Fibroblast of gingiva (primary cell): Measurements from ENCODE around the gene MAN2A2.
A peak's percentile ranks its signal among the peaks of the same experiment; 100 is the strongest.
"Not testable (repeated sequence)": the region's sequence is repeated elsewhere in the genome, so short reads cannot be mapped to it uniquely, and the experiment has no call there.

Experiments used
- DNase-seq: peaks from one replicate; pipeline ENCODE4 v3.0.0-alpha.2; 2011; ENCODE audit warnings: low read depth

The MAN2A2 gene

DNA sequence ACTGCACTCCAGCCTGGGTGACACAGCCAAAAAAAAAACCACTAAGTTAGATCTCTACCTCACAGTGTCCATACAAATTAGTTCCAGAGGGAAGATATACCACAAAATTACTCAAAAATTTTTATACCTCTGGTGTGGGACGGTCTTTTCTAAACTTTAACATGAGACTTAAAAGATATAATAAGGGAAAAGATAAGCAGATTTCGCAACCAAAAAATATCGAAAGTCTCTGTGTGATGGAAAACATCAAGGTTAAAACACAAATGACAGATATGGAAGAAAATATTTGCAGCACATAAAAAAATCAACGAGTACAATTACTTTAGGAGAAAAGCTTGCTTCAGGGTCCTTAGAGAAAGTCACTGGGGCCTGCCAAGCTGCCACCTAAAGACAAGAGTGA lies 18.8 kb downstream of the MAN2A2 start:
- no peak for DNase-seq

DNA sequence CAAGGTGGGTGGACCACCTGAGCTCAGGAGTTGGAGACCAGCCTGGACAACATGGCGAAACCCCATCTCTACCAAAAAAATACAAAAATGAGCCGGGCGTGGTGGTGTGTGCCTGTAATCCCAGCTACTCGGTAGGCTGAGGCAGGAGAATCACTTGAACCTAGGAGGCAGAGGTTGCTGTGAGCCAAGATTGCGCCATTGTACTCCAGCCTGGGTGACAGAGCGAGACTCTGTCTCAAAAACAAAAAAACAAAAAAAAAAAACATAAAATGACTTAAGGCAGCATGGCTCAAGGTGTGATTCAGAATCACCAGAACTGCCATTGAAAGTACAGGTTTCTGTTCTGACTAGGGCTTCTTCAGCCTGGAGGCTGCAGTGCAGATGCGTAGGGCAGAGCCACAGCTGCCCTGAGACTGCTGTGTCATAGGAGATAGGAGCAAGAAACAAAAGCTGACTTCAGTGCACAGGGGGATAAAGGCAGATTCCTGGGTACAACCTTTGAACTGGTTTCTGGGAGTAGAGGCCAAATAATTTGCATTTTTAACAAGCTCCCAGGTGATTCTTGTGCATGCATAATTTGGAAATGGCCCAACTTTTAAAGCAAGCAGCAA lies 19.7 kb downstream of the MAN2A2 start:
- DNase-seq, result not testable (repeated sequence)

DNA sequence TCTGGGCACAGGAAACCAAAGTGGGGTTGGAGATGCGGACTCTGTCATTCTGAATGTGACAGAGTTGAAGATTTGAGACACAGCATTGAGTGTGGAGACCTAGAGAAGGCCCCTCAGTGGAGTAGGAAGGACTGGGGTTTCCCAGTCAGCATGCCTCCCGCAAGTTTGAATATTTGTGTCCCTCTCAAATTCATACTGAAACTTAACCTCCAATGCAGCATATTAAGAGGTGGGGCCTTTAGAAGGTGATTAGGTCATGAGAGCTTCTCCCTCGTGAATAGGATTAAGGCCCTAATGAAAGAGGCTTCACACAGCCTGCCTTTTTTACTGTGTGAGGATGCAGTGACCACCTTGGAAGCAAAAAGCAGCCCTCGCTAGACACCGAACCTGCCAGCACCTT lies 21.3 kb downstream of the MAN2A2 start:
- DNase-seq, result no peak

DNA sequence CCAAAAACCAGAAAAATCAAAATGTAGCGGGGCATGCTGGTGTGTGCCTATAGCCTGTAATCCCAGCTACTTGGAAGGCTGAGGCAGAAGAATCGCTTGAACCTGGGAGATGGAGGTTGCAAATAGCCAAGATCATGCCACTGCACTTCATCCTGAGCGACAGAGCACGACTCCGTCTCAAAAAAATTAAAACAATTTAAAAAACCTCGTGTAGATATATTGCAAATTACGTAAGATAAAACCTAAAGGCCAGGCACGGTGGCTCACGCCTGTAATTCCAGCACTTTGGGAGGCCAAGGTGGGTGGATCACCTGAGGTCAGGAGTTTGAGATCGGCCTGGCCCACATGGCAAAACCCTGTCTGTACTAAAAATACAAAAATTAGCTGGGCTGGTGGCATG lies 23.7 kb downstream of the MAN2A2 start:
- not testable (repeated sequence) for DNase-seq

DNA sequence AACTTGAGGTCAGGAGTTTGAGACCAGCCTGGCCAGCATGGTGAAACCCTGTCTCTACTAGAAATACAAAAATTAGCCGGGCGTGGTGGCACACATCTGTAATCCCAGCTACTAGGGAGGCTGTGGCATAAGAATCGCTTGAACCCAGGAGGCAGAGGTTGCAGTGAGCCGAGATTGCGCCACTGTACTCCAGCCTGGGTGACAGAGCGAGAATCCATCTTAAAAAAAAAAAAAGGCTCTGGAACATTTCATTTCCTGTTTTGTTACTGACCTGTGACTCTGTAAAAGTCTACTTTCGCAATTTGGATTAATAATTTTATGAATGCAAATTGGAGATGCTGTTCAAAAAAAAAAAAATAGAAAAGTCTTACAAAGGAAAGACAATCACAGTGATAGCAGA lies 25.0 kb downstream of the MAN2A2 start:
- DNase-seq, result not testable (repeated sequence)

DNA sequence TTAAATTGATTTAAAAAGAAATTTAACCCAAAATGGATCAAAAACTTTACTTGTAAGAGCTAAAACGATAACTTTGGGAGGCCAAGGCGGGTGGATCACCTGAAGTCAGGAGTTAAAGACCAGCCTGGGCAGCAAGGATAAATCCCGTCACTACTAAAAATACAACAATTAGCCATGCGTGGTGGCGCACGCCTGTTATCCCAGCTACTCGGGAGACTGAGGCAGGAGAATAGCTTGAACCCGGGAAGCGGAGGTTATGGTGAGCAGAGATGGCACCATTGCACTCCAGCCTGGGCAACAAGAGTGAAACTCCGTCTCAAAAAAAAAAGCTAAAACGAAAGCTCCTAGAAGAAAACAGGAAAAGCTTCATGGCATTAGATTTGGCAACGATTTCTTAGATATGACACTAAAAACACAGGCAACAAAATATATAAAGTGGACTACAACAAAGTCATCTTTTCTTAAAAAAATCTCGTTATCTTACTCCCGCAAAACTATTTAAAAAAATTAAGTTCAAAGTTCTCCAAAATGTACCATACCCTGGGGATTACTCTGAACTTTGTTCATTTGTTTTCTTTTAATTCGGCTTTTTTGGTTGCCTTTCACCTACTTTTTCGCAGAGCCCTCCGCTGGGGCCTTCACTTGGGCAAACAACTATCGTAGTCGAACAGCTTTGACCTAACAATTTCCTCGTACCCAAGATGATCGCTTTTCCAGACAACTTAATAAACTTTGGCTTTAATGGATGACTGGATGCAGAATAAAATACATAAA lies 26.3 kb downstream of the MAN2A2 start:
- peak; percentile 11 for DNase-seq

DNA sequence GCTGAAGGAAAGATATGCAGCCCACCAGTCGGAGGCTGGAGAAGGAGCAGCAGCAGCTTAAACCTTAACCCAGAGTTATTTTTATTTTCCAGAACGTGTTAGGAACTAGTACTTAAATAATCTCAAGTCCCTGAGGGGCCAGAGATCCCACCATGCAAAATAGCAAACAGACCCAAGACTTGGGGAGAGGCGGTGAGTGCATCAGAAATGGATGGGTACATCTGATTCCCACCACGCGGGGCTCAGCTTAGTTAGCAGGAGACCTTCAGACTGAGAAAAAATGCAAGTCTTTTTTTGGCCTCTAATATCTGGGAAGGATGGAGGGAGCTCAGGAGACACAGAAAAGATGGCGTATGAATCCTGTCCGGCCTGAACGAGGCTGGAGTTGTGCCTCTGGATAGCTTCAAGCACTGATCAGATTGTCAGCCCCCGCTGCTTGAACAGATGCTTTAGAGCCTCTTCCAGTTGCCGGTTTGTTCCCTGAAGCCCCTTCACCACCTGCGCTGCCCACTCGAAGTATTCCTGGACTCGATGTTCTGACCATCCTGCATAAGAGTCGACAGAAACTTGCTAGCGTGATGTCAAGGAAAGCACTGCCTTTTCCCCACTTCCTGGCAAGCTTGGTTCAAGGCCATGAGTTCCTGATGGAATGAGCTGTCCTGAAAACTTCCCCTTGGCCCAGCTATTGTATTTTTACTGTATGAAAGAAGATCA lies 27.9 kb downstream of the MAN2A2 start:
- no peak for DNase-seq

DNA sequence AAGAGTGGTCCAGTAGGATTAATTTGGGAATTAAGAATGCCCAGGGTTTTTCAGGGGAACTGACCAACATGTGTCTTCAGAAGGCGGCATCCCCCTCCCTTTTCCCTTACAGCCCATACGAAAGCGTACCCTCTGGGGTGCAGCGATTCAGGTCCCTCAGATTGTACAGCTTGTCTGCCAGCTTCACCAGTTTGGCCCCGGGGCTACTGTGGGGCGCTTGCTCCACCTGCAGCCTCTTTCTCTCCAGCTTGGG lies 28.4 kb downstream of the MAN2A2 start:
- no peak for DNase-seq

DNA sequence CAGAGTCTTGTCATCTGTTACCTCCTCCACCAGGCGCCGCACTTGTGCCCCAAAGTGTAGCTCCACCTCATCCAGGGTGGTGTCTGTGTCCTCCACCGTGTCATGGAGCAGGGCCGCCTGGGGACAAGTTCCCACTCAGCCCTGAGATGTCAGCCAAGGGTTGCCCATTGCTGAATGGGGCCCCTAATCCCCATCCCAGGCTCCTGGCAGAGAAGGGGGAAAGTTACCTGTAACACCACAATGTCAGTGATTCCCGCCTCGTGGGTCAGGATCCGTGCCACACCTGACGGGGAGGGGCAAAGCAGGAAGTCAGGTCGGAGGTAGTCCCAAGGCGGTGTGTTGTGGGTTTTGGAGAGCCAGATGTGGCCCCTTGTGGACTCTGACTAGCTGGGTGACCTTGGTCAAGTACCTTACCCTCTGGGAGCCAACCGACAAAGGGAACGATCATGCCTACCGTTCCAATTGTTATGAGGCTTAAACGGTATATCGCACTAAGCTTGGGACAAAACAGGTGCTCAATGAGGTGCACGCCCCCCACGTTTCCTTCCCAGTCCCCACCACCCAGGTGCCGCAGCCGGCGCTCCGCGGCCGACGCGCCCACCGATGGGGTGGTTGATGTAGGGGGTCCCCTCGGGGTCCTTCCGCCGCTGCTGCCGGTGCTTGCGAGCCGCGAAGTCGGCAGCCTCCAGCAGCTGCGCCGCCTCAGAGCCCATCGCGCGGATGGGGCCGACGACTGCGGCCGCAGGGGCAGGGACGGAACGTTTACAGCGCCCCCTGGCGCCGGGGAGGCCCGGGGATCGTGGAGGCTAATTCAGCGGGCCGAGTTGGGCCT lies 28.9 kb downstream of the MAN2A2 start, which contains the start of gene HDDC3:
Gene HDDC3, minus strand, starts transcription at position 722 of the 832 bp plus-strand sequence. Its CDS starts 9 bp downstream, at position 713.
- DNase-seq, result peak; percentile 79

DNA sequence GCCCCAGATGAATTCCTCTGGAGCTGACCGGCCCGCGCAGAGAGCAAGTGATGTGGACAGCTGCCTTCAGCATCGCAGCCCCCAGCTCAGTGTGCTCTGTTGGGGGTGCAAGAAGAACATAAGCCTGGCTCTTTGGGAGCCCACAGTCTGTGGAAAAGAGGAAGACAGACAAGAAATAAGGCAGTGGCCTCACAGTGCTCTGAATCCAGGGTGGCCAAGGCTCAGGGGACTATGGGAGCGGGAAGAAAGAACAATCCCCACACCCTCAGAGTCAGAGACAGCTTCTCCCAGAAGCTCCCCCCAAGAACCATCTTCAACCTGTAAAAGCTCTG lies 29.5 kb downstream of the MAN2A2 start:
- DNase-seq, result no peak

DNA sequence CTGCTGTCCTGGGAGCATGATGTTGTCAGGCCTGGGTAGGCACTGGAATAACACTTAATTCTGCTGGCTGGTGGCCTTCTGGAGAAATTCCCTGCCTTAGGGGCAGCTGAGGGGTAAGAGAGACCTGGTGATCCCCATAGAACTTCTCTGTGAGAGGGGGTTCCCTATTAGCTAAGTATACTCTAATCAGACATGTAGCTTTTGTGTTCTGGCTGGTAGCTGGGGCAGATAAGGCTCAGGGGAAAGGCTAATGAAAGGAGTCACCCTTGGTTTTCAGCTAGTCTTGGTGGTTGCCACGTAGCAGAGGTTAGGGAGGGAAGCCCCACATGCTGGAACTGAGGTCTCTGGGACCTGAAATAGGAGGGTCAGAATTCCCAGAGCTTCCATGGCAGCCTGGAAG lies 30.2 kb downstream of the MAN2A2 start:
- no peak for DNase-seq

DNA sequence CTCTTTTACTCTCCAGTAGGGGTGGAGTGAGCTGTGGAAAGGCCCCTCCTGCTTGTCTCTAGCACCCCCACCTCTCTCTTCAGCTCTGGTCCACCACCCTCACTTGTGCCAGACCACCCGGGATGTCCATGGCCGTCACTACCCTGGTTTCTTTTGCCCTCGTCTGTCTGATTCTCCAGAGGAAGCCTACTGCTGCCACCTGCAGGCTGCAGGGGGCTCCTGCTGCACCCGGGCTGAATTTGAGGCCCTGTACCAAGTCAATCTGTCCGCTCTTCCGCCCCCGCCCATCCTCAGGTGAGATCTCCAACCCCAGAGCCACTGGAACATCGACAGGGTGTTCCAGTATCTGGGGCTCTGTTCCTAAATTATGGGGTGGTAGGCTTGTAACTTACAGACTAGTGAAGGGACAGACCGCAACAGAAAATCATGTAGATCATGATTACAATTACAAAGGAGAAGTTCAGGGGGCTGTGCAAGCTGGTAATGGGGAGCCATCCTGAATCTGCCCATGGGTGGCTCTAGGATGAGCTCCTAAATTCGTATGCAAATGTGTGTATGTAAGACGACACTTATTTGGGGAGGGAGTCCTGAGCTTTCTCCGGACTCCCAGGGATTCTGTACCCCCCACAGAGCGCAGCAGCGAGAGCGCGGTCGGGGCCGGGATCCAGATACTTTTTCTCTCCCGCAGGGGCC lies 31.3 kb downstream of the MAN2A2 start:
- peak; percentile 72 for DNase-seq

DNA sequence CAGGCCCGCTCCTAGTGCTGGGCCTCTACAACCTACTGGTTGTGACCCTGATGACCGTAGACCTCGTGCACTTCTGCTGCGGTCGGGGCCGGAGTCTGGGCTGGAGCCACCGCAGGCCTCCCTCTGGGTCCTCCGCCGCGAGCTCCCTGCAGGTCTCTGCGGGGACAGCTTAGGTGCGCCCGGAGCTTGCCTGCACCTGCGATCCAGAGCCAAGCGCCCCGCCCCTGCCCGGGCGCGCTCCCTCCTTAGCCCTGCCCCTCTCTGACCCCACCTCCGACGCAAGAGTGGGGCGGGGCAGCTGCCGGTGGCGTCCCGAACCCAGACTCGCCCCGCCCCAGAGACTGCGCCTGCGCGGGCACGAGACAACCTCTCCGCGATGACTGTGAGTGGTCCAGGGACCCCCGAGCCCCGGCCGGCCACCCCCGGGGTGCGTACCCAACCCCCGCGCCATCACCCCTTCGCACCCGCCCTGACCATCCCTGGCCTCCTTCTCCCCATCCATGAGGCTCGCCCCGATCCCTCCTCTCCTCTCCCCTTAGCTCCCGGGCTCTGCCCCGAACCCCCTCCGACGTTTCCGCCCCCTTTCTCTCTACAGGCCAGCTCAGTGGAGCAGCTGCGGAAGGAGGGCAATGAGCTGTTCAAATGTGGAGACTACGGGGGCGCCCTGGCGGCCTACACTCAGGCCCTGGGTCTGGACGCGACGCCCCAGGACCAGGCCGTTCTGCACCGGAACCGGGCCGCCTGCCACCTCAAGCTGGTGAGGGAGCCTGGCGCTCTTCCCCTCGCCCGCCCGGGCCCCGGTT lies 32.0 kb downstream of the MAN2A2 start, which contains the start of gene UNC45A:
Gene UNC45A, plus strand, starts transcription at position 337 of the 803 bp plus-strand sequence. Its CDS starts 40 bp downstream, at position 377.
- peak; percentile 73 for DNase-seq

DNA sequence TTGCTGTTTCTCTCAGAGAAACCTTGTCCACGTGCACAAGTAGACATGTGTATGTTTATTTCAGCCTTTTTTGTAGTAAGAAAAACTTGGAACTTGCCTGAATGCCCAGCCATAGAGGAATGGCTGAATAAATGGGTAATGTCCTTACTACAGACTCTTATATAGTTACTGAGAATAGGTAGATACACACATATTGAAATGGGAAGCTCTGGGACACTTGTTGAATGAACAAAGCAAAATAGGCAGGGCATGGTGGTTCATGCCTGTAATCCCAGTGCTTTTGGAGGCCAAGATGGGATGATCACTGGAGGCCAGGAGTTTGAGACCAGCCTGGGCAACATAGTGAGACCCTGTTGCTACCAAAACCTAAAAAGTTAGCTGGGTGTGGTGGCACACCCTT lies 33.7 kb downstream of the MAN2A2 start:
- DNase-seq, result no peak

DNA sequence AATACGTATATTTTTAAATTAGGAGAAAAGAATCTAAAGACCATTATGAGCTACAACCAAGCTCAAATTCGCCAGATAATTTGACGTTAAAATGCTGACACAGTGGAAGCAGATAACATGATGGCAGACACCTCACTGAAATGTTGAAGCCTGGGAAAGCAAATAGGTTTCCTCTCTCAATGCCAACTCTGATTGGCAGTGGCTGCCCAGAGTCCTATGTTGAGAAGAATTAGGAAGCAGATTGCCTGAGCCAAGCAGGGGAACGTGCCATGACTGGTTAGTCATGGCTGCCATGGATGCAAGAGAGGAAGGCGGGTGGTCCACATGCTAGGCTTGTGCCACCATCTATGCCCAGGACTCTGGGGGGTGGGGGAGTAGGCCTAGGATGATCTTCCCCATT lies 35.2 kb downstream of the MAN2A2 start:
- no peak for DNase-seq

DNA sequence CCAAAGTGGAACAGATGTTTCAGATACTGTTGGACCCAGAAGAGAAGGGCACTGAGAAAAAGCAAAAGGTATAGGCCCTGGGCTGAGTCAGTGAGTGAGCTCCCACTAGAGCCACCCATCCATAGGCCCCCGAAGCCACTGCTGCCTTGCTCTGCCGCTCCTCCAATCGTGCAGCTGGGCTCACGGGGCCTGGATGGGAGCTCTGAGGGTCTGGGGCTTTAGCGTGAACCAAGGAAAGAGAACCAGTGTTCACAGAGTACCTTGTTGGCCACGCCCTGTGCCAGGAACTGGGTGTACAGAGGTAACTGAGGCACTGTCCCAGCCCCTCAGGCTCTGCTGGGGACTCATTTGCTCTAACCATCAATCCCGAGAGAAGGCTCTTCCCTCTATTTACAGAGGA lies 36.7 kb downstream of the MAN2A2 start:
- no peak for DNase-seq

DNA sequence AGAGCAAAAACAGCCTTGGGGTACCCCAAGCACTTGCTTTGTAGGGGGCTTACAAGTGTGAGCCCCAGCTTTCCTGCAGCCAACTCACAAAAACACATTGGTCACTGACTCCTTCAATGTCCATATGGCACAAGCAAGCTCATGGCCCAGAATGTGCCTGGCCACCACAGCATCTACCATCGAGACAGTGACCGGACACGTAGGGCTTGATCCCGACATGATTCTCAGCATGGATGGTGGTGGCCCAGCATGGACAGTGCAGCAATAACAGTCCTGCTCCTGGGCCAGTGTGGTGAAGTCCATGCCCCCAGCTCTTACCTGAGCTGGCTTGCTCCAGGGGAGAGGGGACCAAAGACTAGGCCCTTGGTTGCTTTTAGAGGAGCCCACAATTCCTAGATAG lies 37.9 kb downstream of the MAN2A2 start:
- DNase-seq, result no peak

DNA sequence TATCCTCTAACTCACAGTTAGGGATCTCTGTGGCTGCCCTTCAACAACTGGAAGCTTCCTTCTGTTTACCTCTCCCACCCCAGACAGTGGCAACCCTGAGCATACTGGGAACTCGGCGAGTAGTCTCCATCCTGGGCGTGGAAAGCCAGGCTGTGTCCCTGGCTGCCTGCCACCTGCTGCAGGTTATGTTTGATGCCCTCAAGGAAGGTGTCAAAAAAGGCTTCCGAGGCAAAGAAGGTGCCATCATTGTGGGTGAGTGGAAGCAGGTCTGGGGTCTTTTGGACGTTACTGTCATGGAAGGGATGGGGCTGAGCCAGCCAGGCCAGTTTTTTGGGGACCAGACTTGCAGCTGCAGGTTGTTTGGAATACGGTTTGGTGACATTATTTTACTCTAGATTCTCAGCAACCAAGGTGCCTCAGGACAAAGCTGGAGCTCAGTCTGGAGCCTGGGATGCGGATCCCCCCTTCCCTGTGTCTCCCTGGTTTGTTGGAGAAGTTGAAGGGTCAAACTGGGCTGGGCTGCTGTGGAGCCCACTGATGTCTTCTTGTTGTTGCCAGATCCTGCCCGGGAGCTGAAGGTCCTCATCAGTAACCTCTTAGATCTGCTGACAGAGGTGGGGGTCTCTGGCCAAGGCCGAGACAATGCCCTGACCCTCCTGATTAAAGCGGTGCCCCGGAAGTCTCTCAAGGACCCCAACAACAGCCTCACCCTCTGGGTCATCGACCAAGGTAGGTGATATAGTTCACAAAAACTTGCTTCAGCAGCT lies 39.4 kb downstream of the MAN2A2 start:
- no peak for DNase-seq

DNA sequence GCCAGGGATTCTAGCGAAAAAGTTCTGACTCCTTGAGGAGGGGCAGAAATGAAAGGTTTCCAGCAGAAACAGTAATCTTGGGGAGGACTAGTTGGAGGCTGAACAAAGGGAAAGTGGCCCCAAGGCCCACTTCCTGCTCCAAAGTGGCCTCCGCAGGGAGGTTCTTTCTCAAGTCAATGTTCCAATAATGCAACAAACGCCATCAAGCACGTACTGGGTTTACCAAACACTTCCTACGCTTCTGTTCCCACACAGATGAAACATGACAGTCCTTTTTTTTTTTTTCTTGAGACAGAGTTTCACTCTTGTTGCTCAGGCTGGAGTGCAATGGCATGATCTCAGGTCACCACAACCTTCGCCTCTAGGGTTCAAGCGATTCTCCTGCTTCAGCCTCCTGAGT lies 42.0 kb downstream of the MAN2A2 start:
- no peak for DNase-seq

DNA sequence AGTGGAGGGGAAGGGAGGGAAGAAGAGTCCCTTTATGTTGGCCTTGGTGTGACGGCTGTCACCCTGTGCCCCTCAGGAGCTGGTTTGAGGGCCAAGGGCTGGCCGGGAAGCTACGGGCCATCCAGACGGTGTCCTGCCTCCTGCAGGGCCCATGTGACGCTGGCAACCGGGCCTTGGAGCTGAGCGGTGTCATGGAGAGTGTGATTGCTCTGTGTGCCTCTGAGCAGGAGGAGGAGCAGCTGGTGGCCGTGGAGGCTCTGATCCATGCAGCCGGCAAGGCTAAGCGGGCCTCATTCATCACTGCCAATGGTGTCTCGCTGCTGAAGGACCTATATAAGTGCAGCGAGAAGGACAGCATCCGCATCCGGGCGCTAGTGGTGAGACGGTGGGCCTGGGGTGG lies 43.4 kb downstream of the MAN2A2 start:
- DNase-seq, result no peak
